Loucy (cell line): ENCODE results near the gene ASPHD1.

Source experiments
- EZH2phosphoT487 ChIP-seq: fragments of 200-600 bp; IDR thresholded peaks from 2 replicates; pipeline ENCODE4 v1.6.1; 2018; ENCODE audit warnings: antibody characterized with exemption, mild to moderate bottlenecking, moderate library complexity, borderline replicate concordance
- TF ChIP-seq, protein P1 (sequence below): fragments of 200-600 bp; sonication (generic); conservative IDR thresholded peaks from 2 replicates; pipeline ENCODE4 v1.5.1; 2014; ENCODE audit warnings: mild to moderate bottlenecking, antibody characterized with exemption, low read length

DNA sequence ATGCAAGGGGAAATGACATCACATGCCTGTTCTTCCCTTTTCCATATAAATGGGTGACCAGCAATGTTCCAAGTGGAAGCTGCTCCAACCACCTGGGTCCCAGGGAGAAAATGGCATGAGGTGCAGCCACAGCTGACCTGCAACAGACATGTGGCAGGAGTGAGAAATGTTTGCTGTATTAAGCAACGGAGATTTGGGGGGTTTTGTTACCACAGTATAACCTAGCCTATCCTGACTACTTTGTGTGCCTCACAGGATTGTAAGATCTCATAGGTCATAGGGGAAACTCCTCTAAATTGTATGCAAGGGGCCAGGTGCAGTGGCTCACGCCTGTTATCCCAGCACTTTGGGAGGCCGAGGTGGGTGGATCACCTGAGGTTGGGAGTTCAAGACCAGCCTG is 49.3 kb upstream of the ASPHD1 start:
- TF ChIP-seq, protein P1, sequence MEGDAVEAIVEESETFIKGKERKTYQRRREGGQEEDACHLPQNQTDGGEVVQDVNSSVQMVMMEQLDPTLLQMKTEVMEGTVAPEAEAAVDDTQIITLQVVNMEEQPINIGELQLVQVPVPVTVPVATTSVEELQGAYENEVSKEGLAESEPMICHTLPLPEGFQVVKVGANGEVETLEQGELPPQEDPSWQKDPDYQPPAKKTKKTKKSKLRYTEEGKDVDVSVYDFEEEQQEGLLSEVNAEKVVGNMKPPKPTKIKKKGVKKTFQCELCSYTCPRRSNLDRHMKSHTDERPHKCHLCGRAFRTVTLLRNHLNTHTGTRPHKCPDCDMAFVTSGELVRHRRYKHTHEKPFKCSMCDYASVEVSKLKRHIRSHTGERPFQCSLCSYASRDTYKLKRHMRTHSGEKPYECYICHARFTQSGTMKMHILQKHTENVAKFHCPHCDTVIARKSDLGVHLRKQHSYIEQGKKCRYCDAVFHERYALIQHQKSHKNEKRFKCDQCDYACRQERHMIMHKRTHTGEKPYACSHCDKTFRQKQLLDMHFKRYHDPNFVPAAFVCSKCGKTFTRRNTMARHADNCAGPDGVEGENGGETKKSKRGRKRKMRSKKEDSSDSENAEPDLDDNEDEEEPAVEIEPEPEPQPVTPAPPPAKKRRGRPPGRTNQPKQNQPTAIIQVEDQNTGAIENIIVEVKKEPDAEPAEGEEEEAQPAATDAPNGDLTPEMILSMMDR, result no peak
- TF ChIP-seq EZH2phosphoT487, result no peak
